ENCODE data around the gene COL18A1.

DNA sequence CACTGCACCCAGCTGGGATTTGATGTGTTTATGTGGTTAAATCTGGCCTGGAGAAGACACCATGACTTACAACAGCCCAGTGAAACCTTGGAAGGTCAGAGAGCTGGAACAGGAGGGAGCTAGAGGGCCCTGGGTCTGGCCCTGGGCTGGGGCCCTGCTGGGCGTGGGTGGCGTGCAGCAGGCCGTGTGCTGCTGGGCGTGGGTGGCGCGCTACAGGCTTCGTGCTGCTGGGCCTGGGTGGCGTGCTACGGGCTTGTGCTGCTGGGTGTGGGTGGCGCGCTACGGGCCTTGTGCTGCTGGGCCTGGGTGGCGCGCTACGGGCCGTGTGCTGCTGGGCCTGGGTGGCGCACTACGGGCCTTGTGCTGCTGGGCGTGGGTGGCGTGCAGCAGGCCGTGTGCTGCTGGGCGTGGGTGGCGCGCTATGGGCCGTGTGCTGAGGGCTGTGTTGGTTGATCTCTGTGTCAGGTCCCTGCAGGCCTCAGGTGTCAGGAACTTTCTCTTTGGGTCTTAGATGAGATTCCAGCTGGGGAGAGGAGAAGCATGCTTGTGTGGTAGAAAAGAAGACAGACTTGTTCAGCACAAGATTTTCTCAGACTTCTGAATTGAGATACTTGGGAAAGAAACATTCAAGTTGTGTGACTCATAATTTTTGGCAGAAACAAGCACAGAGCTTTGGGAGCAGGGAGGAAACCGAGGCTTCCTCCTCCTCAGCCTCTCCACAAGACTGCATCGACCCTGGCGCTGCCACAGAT is 66.0 kb downstream of the COL18A1 start:
- TF ChIP-seq, protein P1, sequence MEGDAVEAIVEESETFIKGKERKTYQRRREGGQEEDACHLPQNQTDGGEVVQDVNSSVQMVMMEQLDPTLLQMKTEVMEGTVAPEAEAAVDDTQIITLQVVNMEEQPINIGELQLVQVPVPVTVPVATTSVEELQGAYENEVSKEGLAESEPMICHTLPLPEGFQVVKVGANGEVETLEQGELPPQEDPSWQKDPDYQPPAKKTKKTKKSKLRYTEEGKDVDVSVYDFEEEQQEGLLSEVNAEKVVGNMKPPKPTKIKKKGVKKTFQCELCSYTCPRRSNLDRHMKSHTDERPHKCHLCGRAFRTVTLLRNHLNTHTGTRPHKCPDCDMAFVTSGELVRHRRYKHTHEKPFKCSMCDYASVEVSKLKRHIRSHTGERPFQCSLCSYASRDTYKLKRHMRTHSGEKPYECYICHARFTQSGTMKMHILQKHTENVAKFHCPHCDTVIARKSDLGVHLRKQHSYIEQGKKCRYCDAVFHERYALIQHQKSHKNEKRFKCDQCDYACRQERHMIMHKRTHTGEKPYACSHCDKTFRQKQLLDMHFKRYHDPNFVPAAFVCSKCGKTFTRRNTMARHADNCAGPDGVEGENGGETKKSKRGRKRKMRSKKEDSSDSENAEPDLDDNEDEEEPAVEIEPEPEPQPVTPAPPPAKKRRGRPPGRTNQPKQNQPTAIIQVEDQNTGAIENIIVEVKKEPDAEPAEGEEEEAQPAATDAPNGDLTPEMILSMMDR (conservative IDR thresholded peaks at IDR 0.05; ENCODE audit: low read length), result no peak
- TF ChIP-seq EZH2phosphoT487 (IDR thresholded peaks at IDR 0.05; ENCODE audit: borderline replicate concordance), result no peak

Data from Loucy (cell line).